Skeletal muscle cell (primary cell): ENCODE measurements around the gene NDUFS7.

Experiments
- DNase-seq: peaks from one replicate; pipeline ENCODE4 v3.0.0-alpha.2; 2010; ENCODE audit warnings: low read depth
- H3K4me3 ChIP-seq: 2 replicates; pipeline ENCODE4 v1.5.1; 2011; ENCODE audit warnings: low read depth, mild to moderate bottlenecking, control low read depth, low read length, moderate library complexity

The NDUFS7 gene

DNA sequence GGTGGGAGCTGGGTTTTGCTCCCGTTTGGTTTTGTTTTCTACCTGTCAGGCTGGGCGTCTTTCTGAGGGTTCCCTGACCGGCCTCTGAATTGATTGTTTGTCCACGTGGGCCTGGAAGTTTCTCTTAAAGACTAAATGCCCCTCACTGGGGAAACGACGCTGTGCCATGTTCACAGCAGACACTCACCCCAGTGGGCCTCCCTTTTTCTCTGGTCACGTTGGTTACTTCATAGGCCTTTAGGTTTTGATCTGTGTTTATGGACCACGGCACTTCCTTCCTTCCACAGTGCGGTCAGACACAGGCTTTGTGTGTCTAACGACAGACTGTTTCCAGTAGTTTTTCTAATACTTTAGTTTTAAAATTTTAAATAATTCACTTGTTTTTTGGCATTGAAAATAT lies 20.1 kb upstream of the NDUFS7 start:
- no peak overlapping the region for H3K4me3 ChIP-seq
- no peak for DNase-seq

GRCh38 chr19:1364070-1364704 lies 19.5 kb upstream of the NDUFS7 start:
- no peak for DNase-seq
- H3K4me3 ChIP-seq: no peak overlapping the region

DNA sequence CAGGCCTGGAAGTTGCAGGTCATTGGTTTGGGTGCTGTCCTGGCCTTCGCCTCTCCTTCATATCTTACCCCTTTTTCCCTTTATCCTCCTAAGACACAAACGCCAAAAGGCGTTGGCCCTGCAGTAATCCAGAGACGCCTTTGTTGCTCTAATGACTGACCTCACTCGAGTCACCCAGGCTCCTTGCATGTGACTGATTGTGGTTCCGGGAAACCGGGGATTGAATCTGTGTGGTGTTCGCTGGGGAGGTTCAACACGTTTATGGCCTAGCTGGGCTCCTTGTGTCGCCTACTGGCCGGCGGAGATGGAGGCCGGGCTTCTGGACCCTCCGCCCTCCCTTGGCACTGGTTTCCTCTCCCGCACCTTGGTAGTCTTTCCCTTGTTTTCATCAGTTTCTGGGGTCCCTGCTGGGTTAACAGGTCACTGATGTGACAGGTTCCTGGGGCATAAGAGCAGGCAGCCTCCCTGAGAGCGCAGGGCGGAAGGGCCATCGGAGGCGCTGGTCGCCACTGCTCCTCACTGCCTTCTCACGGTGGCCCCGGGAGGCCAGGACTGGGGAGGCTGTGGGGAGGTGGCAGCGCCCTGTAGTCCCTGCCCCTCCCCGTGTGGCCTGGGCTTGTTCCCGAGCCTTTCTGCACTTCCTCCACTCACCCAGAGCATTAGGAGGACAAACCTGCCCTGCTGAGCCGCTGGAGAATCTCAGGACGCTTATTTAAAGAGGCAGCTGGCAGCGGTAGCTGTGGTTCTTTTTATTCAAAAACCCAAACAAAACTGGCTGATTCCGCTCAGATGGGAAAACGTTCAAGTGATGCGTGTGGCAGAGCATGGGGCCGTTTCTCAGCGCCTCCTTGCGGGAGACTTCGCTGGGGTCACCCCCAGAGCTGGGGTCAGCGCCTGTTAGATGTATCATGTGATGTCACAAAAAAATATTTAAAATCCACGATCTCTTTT lies 18.1 kb upstream of the NDUFS7 start:
- DNase-seq: no peak
- H3K4me3 ChIP-seq: no peak overlapping the region

DNA sequence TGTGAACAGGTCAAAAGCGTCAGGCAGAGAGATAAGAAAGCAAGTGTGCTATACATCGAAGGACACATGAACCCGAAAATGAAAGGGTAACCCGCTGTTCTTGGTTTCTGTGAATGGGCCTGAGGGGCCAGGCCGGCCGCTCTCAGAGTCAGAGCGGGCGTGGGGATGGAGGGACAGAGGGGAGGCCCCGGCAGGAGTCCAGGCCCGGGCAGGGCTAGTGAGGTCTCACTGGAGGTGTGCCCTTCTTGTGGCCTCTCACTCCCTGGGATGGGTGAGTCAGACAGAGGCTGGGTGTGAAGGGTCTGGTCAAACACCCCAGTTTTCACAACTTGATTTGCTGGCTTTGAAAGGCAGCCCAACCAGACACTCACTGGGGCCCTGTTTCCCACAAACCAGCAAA lies 17.4 kb upstream of the NDUFS7 start:
- no peak for DNase-seq
- H3K4me3 ChIP-seq: no peak overlapping the region

GRCh38 chr19:1366899-1367870 lies 16.5 kb upstream of the NDUFS7 start:
- no peak for DNase-seq
- H3K4me3 ChIP-seq: no peak overlapping the region

DNA sequence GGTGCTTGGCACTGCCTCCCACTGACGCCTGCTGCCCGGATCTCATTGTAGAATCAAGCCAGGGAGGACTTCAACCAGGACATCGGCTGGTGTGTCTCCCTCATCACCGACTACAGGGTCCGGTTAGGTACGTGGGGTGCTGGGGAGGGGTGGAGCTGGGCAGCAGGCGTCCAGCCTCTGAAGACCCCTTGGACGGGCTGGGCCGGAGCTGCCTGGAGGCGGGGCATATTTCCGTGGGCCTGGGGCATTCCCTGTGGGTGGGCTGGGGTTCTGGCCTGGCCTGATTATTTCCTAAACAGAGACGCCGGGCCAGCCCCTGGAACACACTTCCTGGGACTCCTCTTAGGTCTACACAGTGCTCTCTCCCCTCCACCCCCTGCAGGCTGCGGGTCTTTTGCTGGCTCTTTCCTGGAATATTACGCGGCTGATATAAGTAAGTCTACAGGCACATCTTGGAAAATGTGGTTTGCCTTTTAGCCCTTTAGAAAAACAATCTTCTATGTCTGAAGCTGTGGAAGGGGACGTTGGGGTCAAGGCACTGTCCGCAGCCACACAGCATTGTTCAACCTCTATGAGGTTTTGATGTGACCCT lies 14.4 kb upstream of the NDUFS7 start:
- H3K4me3 ChIP-seq: no peak overlapping the region
- no peak for DNase-seq

- DNase-seq: no peak
- no peak overlapping the region for H3K4me3 ChIP-seq
Observed at GRCh38 chr19:1370579-1371361, 12.9 kb upstream of the NDUFS7 start.

- H3K4me3 ChIP-seq: no peak overlapping the region
- DNase-seq: no peak
Observed at GRCh38 chr19:1373042-1373533, 10.6 kb upstream of the NDUFS7 start.

DNA sequence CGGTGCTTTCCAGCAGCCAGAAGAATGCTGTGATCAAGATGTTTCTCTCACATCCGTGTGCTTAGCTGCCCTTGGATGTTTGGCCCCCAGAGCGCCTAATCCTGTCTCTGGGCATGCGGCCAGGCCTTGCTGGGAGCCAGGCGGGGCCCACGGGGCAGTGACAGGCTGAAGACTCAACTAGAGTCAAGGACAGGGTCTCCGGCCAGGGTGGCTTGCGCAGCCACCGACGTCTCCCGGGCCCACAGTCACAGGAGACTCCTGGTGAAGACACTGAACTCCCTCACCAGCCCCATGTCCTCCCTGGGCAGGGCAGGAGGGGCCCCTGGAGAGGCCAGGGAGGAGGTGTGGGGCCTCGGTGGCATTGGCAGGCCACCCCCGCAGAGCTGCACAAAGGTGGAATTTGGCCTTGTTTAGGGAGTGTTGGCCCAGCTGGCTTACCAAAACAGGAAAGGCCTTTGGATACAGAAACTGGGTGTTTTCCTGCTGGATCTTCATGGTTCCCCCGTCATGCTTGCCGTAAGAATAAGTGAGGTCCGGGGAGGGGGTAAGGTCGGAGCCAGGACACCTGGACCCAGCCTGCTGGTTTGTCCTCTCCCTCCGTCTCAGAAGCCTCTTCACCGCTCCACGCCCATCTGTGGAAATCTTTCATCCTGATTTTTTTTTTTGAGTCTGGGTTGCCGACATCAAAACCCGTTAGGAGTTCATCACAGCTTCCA lies 10.0 kb upstream of the NDUFS7 start:
- DNase-seq: no peak
- H3K4me3 ChIP-seq: no peak overlapping the region

GRCh38 chr19:1374250-1374577 lies 9.5 kb upstream of the NDUFS7 start:
- no peak overlapping the region for H3K4me3 ChIP-seq
- DNase-seq: no peak

GRCh38 chr19:1376415-1376805 lies 7.3 kb upstream of the NDUFS7 start:
- DNase-seq: no peak
- no peak overlapping the region for H3K4me3 ChIP-seq

DNA sequence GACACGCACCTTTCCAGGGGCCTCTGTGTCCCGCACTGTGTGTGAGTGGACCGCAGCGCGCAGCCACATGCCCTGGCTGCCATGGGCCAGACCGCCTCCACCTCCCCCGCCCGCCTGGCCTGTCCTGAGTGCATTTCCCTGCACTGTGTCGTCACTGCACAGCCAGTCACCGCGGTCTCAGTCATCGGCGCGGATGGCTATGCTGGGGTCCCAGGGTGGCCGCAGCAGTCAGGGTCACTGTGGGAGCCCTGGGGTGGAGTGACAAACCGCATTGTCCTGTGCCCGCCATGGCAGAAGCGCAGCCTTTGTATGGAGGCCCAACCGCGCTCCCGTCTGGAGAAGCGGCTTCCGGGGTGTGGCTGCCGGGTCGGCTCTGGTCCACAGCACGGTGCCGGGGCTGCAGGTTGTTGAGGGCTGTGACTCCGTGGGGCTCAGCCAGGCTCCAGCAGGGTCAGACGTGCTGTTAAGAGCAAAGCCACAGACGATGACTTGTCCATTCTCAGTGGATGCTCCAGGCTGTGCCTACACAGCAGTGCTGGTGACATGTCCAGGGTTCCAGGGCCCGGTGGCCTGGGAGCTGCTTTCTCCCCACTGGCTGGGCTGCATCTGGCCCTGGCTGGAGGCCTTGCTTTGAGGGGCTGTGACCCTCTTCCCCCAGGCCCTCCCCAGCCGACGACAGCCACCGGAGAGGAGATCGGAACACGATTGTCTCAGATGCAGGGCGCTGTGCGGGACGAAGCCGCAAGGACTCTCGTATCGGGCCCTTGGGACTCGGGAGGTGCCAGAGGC lies 6.3 kb upstream of the NDUFS7 start:
- no peak overlapping the region for H3K4me3 ChIP-seq
- DNase-seq: no peak

- no peak overlapping the region for H3K4me3 ChIP-seq
- DNase-seq: no peak
Observed at GRCh38 chr19:1377965-1378785, 5.5 kb upstream of the NDUFS7 start.

DNA sequence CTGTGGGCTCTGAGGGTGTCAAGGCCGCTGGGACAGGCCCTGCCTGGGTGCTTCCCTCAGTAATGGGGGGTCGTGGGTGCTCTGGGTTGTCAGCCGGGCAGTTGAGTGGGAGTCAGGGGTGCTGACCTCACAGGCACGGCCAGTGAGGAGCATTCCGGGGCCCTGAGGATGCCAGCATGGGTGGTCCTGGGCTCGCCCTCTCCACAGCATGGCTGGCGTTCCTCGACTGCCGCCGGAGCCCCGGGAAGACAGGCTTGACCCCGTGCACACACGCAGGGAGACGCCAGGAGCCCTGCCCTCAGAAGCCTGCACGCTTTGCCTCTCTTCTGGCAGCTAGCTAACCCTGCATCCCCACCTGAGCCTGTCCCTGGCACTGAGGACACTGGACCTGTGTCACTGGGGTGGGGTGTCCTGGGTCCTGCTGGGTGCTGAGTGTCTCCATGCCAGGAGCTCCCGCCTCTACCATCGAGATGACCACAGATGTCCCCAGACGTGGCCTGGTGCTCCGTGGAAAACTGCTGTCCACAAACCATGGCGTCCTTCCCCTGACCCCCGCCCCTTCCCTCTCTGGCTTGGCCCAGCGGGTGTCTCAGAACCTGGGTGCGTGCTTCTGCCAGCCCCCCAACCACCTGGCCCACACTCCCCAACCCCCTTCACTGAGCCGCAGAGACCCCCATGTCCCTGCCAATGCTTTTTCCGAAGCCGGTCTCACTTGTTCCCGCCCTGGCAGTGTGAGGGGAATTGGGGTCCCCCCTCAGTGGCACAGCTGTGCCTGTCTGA lies 4.4 kb upstream of the NDUFS7 start:
- DNase-seq: no peak
- no peak overlapping the region for H3K4me3 ChIP-seq

- H3K4me3 ChIP-seq: no peak overlapping the region
- DNase-seq: no peak
Observed at GRCh38 chr19:1379961-1380489, 3.7 kb upstream of the NDUFS7 start.

GRCh38 chr19:1382250-1382649 lies 1.5 kb upstream of the NDUFS7 start:
- DNase-seq: no peak
- H3K4me3 ChIP-seq: no peak overlapping the region
